Astrocyte (in vitro differentiated cells and primary cell): ENCODE results near the gene LINS1. TPM values are rescaled to one million over a fixed set of nuclear protein-coding genes. Genes with fewer than 3 reads are reported as not detected.

Experiments used
- DNase-seq: peaks from one replicate; pipeline ENCODE4 v3.0.0-alpha.2; 2010; ENCODE audit warnings: low read depth
- FAIRE-seq: peaks from 2 replicates; lab custom pipeline; 2011; peaks lifted over from hg19 to GRCh38; lab: Jason Lieb, UNC
- H2AFZ ChIP-seq: 2 replicates; pipeline ENCODE4 v1.6.0; 2012; ENCODE audit warnings: low read depth, low read length, inconsistent platforms
- H3K27ac ChIP-seq: 2 replicates; pipeline ENCODE4 v1.5.1; 2011; ENCODE audit warnings: low read depth, low read length, inconsistent platforms
- H3K27me3 ChIP-seq: 2 replicates; pipeline ENCODE4 v1.6.0; 2011; ENCODE audit warnings: low read length, inconsistent platforms; ENCODE audit not compliant: insufficient read depth
- H3K36me3 ChIP-seq: 2 replicates; pipeline ENCODE4 v1.5.1; 2011; ENCODE audit warnings: low read length, inconsistent platforms; ENCODE audit not compliant: insufficient read depth
- H3K4me1 ChIP-seq: 2 replicates; pipeline ENCODE4 v1.5.1; 2011; ENCODE audit warnings: low read length, inconsistent platforms; ENCODE audit not compliant: insufficient read depth
- H3K4me2 ChIP-seq: 2 replicates; pipeline ENCODE4 v1.6.0; 2012; ENCODE audit warnings: low read length, inconsistent platforms
- H3K4me3 ChIP-seq: 2 replicates; pipeline ENCODE4 v1.5.1; 2011; ENCODE audit warnings: low read depth, mild to moderate bottlenecking, low read length, inconsistent platforms; ENCODE audit not compliant: insufficient read depth
- H3K79me2 ChIP-seq: 2 replicates; pipeline ENCODE4 v1.6.0; 2012; ENCODE audit warnings: mild to moderate bottlenecking, low read length, inconsistent platforms; ENCODE audit not compliant: insufficient read depth
- H3K9ac ChIP-seq: 2 replicates; pipeline ENCODE4 v1.6.0; 2012; ENCODE audit warnings: mild to moderate bottlenecking, low read length, inconsistent platforms
- H3K9me3 ChIP-seq: 2 replicates; pipeline ENCODE4 v1.5.1; 2012; ENCODE audit warnings: low read depth, mild to moderate bottlenecking, low read length, inconsistent platforms; ENCODE audit not compliant: insufficient read depth
- H4K20me1 ChIP-seq: 2 replicates; pipeline ENCODE4 v1.6.0; 2012; ENCODE audit warnings: low read length, inconsistent platforms; ENCODE audit not compliant: insufficient read depth
- H3K27ac Mint-ChIP-seq: one replicate; pipeline ENCODE4 v1.8.0; 2021; ENCODE audit warnings: mild to moderate bottlenecking, mixed read lengths; ENCODE audit not compliant: unreplicated experiment
- H3K27me3 Mint-ChIP-seq: one replicate; pipeline ENCODE4 v1.8.0; 2021; ENCODE audit warnings: low read depth, mixed read lengths; ENCODE audit not compliant: unreplicated experiment
- H3K36me3 Mint-ChIP-seq: one replicate; pipeline ENCODE4 v1.8.0; 2021; ENCODE audit warnings: low read depth, mixed read lengths; ENCODE audit not compliant: unreplicated experiment
- H3K4me1 Mint-ChIP-seq: one replicate; pipeline ENCODE4 v1.8.0; 2021; ENCODE audit warnings: low read depth, mixed read lengths; ENCODE audit not compliant: unreplicated experiment
- H3K4me3 Mint-ChIP-seq: one replicate; pipeline ENCODE4 v1.8.0; 2021; ENCODE audit warnings: mild to moderate bottlenecking, moderate library complexity, mixed read lengths; ENCODE audit not compliant: unreplicated experiment
- H3K9me3 Mint-ChIP-seq: one replicate; pipeline ENCODE4 v1.8.0; 2021; ENCODE audit warnings: mild to moderate bottlenecking, mixed read lengths; ENCODE audit not compliant: unreplicated experiment
- CTCF ChIP-seq: IDR thresholded peaks from 2 replicates; pipeline ENCODE4 v1.5.1; 2011; ENCODE audit warnings: low read depth, mild to moderate bottlenecking, inconsistent platforms, low read length, moderate library complexity; ENCODE audit not compliant: insufficient read depth
- EZH2 ChIP-seq: IDR thresholded peaks from 2 replicates; pipeline ENCODE4 v1.6.1; 2012; ENCODE audit warnings: mild to moderate bottlenecking, low read length, inconsistent platforms; ENCODE audit not compliant: insufficient read depth
- total RNA-seq: library from RNA; stranded (reverse); gene quantifications from 2 replicates; pipeline ENCODE4 v1.2.1, GENCODE V29; 2021

LINS1 gene
- total RNA-seq, 1 donor from 2014 or later, result 10.7 TPM

GRCh38 chr15:100544946-100545345, 57.0 kb downstream of the LINS1 start:
- Histone ChIP-seq H3K79me2 (no peaks in the 10 kb centered on the region), H3K9ac (no peak overlapping the region), H3K36me3 (no peaks in the 10 kb centered on the region), H3K4me3 (no peak overlapping the region), H3K9me3 (no peaks in the 10 kb centered on the region), H3K27ac (no peak overlapping the region), H3K4me1 (no peaks in the 10 kb centered on the region), H3K27me3 (no peaks in the 10 kb centered on the region), H2AFZ (no peak overlapping the region), H3K4me2 (no peak overlapping the region), H4K20me1 (no peaks in the 10 kb centered on the region)
- no peaks in the 10 kb centered on the region for H3K4me1 Mint-ChIP-seq
- no peak overlapping the region for H3K4me3 Mint-ChIP-seq
- H3K9me3 Mint-ChIP-seq, result no peaks in the 10 kb centered on the region
- no peak for DNase-seq
- TF ChIP-seq CTCF (no peak), EZH2 (no peak)
- no peaks in the 10 kb centered on the region for H3K36me3 Mint-ChIP-seq
- FAIRE-seq, result no peak
- H3K27me3 Mint-ChIP-seq, result peaks cover 10% of the 10 kb centered on the region
- H3K27ac Mint-ChIP-seq, result no peak overlapping the region

GRCh38 chr15:100544338-100544841, 57.6 kb downstream of the LINS1 start:
- Histone ChIP-seq H3K4me3 (no peak overlapping the region), H2AFZ (no peak overlapping the region), H4K20me1 (no peaks in the 10 kb centered on the region), H3K27me3 (no peaks in the 10 kb centered on the region), H3K9me3 (no peaks in the 10 kb centered on the region), H3K36me3 (no peaks in the 10 kb centered on the region), H3K4me1 (no peaks in the 10 kb centered on the region), H3K4me2 (no peak overlapping the region), H3K9ac (no peak overlapping the region), H3K27ac (no peak overlapping the region), H3K79me2 (no peaks in the 10 kb centered on the region)
- Mint-ChIP-seq H3K27ac (no peak overlapping the region), H3K27me3 (peaks cover 10% of the 10 kb centered on the region), H3K9me3 (no peaks in the 10 kb centered on the region), H3K4me3 (no peak overlapping the region), H3K4me1 (no peaks in the 10 kb centered on the region), H3K36me3 (no peaks in the 10 kb centered on the region)
- TF ChIP-seq EZH2 (no peak), CTCF (no peak)
- FAIRE-seq (no peak), DNase-seq (no peak)

- Mint-ChIP-seq H3K27me3 (peaks cover 4% of the 10 kb centered on the region), H3K4me1 (no peaks in the 10 kb centered on the region), H3K4me3 (no peak overlapping the region), H3K36me3 (peaks cover 2% of the 10 kb centered on the region), H3K9me3 (peaks cover 6% of the 10 kb centered on the region), H3K27ac (no peak overlapping the region)
- H3K9ac ChIP-seq, result no peak overlapping the region
- no peak overlapping the region for H3K4me3 ChIP-seq
- H3K27ac ChIP-seq, result no peak overlapping the region
- no peaks in the 10 kb centered on the region for H3K9me3 ChIP-seq
- no peak overlapping the region for H2AFZ ChIP-seq
- no peaks in the 10 kb centered on the region for H3K4me1 ChIP-seq
- H3K27me3 ChIP-seq, result no peaks in the 10 kb centered on the region
- no peak for DNase-seq
- no peaks in the 10 kb centered on the region for H3K36me3 ChIP-seq
- H3K79me2 ChIP-seq, result no peaks in the 10 kb centered on the region
- no peak for FAIRE-seq
- TF ChIP-seq CTCF (no peak), EZH2 (no peak)
- H3K4me2 ChIP-seq, result no peak overlapping the region
- H4K20me1 ChIP-seq, result no peaks in the 10 kb centered on the region
These were observed 59.7 kb downstream of the LINS1 start for GRCh38 chr15:100542290-100542689.
